ENCODE data around the gene NPTXR. TPM values are rescaled to one million over a fixed set of nuclear protein-coding genes. Genes with fewer than 3 reads are reported as not detected.

The NPTXR gene
- total and polyA plus RNA-seq, 2 of the 4 experiments (the other 2 are of a cell fraction) = 0.36 to 2.2 TPM

DNA sequence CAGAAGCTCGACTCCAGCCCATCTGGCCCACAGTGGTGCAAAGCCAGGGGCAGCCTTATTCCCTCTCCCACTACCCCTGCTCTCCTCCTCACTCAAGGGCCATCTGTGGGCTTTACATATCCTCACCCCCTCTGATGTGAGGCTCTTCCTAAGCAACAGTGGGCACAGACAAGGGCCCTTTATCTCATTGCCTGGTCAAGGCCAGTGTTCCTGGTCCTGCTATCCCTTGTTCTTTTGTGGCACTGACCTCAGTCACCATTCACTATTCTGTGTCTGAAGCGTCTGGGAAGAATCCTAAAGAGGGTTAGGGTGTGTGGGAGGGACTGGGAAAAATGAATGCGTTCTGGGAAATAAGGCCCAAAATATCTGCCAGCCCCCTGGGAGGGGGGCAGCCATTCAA lies 57.2 kb downstream of the NPTXR start:
- dilution Hi-C loops (cut with HindIII; ENCODE audit: low sequenced_read_pairs, unreplicated experiment) (no loop called here), in situ Hi-C loops (cut with MboI; ENCODE audit: low sequenced_read_pairs) (no loop called here), intact Hi-C loops (cut with micrococcal nuclease) (loop anchor here (5.0 kb wide), 1 partner anchor 56 kb away; the partner anchor contains the start of gene NPTXR)
- H3K27ac ChIP-seq (ENCODE audit: insufficient read depth, low read length) = no peak overlapping the region
- ChIA-PET POLR2A (ENCODE audit: unreplicated experiment) (no interaction called here), CTCF (interaction anchor here (1.2 kb wide), 1 partner anchor 56 kb away, joined by 3 read pairs; no protein-coding TSS in a partner anchor)
- BruUV-seq (replicated peaks) = no TSS peak
- H2AK5ac ChIP-seq (ENCODE audit: low read depth, low read length) = 0 out of 2 replicates have a peak overlapping the region, but pooled peaks have one; percentile 30
- no peak overlapping the region for H3K18ac ChIP-seq (ENCODE audit: low read depth, low read length)
- H3K79me1 ChIP-seq (ENCODE audit: low read depth in 1 of 2, low read length in 2 of 2) = peaks cover 6 to 49% of the 10 kb centered on the region in 2 experiments; a peak in 3 of 4 replicates
- no peak overlapping the region for H2BK120ac ChIP-seq (ENCODE audit: low read depth, low read length)
- H3K56ac ChIP-seq (ENCODE audit: extremely low read depth, insufficient read depth, low read length) = no peak overlapping the region
- H3K9ac ChIP-seq (ENCODE audit: low read depth, low read length) = no peak overlapping the region
- peaks cover 10% of the 10 kb centered on the region; the same call in 1 of the 2 replicates for H4K20me1 ChIP-seq (ENCODE audit: insufficient read depth, low read length)
- no peak overlapping the region for H3K4me2 ChIP-seq (ENCODE audit: low read depth, low read length)
- ATAC-seq (ENCODE audit: low read depth) (no peak), DNase-seq (no peak)
- no peak overlapping the region for H4K5ac ChIP-seq (ENCODE audit: low read depth, low read length)
- no peaks in the 10 kb centered on the region for H3K27me3 ChIP-seq (ENCODE audit: control insufficient read depth, insufficient read depth, low read length)
- H3K4me3 ChIP-seq (ENCODE audit: insufficient read depth, low read depth, low read length) = no peak overlapping the region
- no peaks in the 10 kb centered on the region for H3K9me3 ChIP-seq (ENCODE audit: control insufficient read depth, insufficient read depth, low read length)
- no peak overlapping the region for H4K91ac ChIP-seq (ENCODE audit: insufficient read depth, low read depth, low read length)
- peak overlapping the region; percentile 54 for H3K14ac ChIP-seq (replicated peaks; ENCODE audit: low read depth, low read length)
- H2BK20ac ChIP-seq (ENCODE audit: low read depth, low read length) = no peak overlapping the region
- peak overlapping the region; percentile 23; the same call in 1 of the 2 replicates for H3K4ac ChIP-seq (ENCODE audit: low read depth, low read length)
- H2BK15ac ChIP-seq (ENCODE audit: low read depth, low read length) = no peak overlapping the region
- no peak overlapping the region for H2AFZ ChIP-seq (replicated peaks; ENCODE audit: low read length, poor library complexity)
- peaks cover 7% of the 10 kb centered on the region for H3K36me3 ChIP-seq (ENCODE audit: control insufficient read depth, insufficient read depth, low read length)
- peaks cover 14% of the 10 kb centered on the region for H3K4me1 ChIP-seq (ENCODE audit: control insufficient read depth, insufficient read depth, low read length)
- no peak overlapping the region for H2AK9ac ChIP-seq (replicated peaks; ENCODE audit: low read depth, low read length, poor library complexity)
- no peak overlapping the region for H2BK5ac ChIP-seq (ENCODE audit: low read depth, low read length, poor library complexity, severe bottlenecking)
- 86% methylated on average over 2 of the region's 3 CpGs; no CpG with 5 or more reads in 1 of the 2 experiments for WGBS, 2 experiments (ENCODE audit: extremely low coverage in 2 of 2, insufficient read length in 1 of 2)
- TF ChIP-seq RAD21 (IDR thresholded peaks at IDR 0.05; ENCODE audit: low read length) (no peak), MAZ (IDR thresholded peaks at IDR 0.05; ENCODE audit: borderline replicate concordance, low read depth, low read length) (no peak), FOS (IDR thresholded peaks at IDR 0.05; ENCODE audit: low read depth, low read length) (no peak), NFE2L2 (IDR thresholded peaks at IDR 0.05; ENCODE audit: low read depth, low read length) (no peak), ELK1 (IDR thresholded peaks at IDR 0.05; ENCODE audit: borderline replicate concordance, low read depth, low read length) (no peak), MAFK (IDR thresholded peaks at IDR 0.05; ENCODE audit: low read depth, low read length) (no peak), CEBPB (IDR thresholded peaks at IDR 0.05; ENCODE audit: low read depth, low read length) (no peak), RFX5 (IDR thresholded peaks at IDR 0.05; ENCODE audit: low read depth, low read length) (no peak), SMC3 (IDR thresholded peaks at IDR 0.05; ENCODE audit: low read depth, low read length) (no peak), POLR2A (IDR thresholded peaks at IDR 0.05; ENCODE audit: low read depth, low read length) (no peak), RCOR1 (IDR thresholded peaks at IDR 0.05; ENCODE audit: insufficient replicate concordance, low read length) (no peak)
- no peak overlapping the region for H3K23ac ChIP-seq (ENCODE audit: low read depth, low read length)
- peaks cover 31% of the 10 kb centered on the region for H3K9me1 ChIP-seq (ENCODE audit: insufficient read depth, low read length)
- H4K8ac ChIP-seq (ENCODE audit: low read depth in 2 of 2, low read length in 2 of 2) = peak overlapping the region in 1 of 2 experiments; percentile 10; a peak in 1 of 4 replicates

Measured in IMR-90 (cell line).